HS-5 (cell line): ENCODE results near the gene ABLIM3.
"Not testable (repeated sequence)": the region's sequence is repeated elsewhere in the genome, so short reads cannot be mapped to it uniquely, and the experiment has no call there.

Experiments
- DNase-seq: peaks from one replicate; pipeline ENCODE4 v3.0.0-alpha.2; 2012; ENCODE audit warnings: low read depth

ABLIM3 gene

DNA sequence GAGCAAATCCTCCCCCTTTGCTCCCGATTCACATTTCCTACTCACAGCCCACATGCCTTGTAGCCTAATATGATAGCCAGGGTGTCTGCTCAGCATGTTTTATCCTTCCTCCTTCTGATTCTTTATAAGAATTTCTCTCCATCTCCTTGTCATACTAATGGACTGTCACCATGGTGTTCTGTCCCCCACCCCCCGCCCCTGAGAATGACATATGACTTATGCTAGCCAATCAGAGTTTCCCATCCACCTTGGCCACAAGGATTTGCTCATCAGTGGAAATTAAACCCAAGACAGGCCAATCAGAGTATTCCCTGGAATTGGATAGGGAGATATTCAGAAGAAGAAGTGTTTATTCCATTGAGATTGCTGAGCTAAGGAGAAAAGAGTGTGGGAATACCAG, 16.0 kb downstream of the ABLIM3 start:
- DNase-seq, result no peak

DNA sequence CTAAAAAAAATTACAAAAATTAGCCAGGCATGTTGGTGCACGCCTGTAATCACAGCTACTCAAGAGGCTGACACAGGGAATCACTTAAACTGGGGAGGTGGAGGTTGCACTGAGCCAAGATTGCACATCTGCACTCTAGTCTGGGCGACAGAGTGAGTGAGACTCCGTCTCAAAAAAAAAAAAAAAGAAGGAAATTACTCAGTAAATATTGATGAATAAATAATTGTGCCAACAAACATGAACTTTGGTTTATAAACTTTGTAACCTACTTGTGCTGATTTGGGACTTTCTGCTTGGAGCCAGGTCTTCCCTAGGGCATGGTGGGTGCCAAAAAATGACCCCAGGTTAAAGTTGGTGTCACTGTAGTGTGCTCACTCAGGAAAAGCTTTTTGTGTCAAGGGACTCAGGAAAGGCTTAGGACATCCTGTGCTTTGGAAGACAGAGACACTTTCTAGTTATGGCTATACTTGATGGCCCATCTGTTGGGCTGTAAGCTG, 19.0 kb downstream of the ABLIM3 start:
- no peak for DNase-seq

DNA sequence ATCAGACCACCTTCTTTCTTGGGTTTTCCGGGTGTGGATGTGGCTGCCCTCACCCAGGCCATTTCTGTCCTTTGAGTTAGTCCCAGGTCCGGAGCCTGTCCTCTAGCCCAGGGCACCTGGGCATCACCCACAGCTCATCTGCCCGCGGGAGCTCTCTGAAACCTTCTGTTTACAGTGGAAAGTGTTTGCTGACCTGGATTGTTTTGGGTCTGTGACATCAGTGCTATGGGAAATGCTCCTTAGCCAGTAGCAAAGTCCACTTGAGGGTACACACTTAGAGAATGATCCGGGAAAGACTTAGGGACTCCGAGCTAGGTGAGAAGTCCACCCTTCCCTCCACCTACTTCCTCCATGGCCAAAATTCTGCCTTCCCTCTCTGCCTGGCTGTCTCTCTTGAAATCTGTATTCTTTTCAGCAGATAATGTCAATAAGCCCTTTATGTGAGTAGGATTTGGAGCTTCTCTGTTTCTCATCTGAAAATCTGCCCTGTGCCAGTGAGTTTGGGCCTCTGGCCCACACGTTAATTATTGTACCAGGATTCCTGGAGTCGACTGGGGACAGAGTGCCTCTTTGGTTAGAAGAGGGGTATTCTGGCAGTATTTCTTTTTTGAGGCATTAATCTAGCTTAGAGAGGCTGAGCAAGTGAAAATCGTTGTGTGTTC, 19.9 kb downstream of the ABLIM3 start:
- DNase-seq, result no peak

DNA sequence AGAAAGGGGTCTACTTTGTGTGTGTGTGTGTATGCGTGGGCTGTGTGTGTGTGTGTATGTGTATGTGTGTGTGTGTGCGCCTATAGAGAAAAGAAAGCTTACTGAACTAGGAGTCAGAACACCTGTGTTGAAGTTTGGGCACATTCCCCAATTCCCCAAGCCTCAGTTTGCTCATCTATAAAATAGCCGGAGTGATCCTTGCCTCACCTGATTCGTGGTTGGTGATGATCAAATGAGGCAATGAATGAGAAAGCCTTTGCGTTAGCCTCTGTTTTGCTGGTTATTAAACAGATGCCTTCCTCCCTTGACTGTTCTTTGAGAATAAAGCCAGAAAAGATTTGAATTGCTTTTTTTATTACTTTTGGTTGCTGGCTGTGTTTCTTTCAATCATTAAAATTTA, 20.6 kb downstream of the ABLIM3 start:
- DNase-seq, result no peak

DNA sequence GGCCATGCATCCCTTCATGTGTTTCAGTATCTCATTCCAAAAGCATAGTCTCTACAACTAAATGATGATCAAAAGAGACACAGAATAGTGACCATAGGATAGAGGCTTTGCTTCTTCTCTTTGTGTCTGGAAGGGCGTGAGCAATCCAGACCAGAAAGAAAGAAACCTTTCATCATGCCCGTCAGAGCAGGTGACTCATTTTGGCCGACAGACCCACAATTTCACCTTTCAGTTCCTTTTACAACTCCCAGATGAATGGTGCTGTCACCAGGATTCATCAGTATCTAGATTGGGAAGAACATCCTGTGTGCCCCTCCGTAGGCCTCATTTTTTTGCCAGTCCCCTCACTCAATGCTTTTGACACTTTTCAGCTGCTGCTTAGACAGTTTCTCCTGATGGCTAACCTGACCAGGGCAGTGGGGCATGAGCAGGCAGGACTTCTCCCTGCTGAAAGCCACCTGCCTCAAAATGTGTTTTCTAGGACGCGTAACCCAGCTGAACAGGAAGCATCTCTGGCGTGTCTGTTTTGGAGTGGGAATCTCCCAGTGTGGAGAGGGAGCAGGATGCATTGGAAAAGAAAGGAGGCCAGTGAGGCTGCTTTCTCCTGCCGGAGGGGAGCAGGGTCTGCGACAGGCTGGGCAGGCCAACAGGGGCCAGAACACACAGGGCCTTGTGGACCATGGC, 21.2 kb downstream of the ABLIM3 start:
- no peak for DNase-seq

DNA sequence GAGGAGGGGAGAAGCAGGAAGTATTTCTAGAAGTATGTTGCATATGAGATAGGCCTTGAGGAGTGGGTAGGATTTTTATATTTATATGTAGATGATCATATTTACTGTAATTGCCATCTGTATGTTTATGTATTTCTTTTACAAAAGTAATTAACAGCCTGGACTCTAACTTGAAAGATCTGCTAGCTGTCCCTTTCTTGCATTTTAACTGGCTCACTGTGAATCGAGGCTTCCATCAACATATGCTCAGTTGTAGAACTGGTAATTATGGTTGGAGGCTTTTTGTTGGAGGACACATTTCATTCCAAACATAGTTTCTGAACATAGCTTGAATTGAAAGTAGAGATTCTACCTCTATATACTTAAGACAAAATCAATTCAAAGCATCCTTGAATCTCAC, 23.4 kb downstream of the ABLIM3 start:
- no peak for DNase-seq

DNA sequence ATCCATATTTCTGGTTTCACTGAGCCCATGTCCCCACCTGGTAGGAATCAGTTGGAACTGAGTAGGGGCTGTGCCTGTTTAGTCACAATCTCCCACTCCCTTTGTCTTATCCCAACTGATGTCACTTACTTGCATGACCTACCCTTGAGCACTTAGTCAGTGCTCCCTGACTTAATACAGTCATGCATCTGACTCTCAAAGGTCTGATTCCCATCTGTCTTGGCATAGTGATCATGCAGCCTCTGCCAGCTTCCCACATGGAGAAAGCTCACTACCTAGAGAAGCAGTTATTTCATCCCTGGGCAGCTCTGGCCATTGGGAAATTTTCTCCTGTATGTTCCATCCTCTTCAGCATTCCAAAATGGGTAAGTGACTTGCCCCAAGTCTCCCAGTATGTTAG, 24.8 kb downstream of the ABLIM3 start:
- no peak for DNase-seq

DNA sequence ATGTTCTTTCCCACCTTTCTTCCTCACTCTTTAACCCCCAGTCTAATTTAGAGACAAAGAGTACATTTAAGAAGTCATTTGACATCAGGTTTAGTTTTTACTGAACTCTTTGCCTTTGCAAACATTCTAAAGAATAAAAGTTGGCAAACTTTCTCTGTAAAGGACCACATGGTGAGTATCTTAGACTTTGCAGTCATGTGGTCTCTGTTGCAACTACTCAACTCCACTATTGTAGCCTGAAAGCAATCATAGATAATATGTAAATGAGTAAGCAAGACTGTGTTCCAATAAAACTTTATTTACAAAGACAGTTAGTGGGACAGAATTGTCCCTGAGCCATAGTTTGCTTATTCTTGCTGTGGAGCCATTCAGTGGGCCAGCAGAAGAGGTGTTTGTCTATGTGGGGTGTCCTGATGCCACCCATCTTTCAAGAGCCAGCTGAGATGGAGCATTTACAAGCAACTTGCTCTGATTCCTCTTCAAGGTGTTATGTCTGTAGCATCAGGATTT, 25.4 kb downstream of the ABLIM3 start:
- DNase-seq, result no peak

DNA sequence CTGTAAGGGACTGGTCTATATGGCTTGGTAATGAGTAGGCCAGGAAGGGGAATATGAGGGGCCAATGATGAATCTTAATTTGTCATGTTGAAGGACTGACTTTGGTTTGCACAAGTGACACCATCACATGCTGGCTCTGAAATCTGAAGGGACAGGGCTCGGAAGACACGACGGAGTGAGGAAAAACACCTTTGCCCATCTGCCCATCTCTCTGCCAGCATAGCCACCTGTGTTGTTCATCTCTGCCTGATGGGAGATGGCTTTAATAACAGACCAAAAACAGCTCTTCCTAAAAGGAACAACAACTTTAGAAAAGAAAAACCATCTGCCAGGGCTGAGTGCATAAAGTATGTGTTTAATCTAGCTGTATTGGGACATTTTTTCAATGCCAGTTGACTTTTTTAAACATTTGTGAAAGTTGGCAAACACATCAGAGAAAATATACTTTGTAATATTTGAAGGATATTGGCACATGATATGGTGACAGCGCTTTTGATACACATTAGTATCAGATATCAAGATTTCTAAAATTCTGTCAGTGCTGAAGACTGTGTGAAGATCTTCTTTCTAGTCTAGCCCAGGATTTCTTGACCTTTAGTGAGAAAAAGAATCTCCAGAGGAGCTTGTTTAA, 27.1 kb downstream of the ABLIM3 start:
- no peak for DNase-seq

DNA sequence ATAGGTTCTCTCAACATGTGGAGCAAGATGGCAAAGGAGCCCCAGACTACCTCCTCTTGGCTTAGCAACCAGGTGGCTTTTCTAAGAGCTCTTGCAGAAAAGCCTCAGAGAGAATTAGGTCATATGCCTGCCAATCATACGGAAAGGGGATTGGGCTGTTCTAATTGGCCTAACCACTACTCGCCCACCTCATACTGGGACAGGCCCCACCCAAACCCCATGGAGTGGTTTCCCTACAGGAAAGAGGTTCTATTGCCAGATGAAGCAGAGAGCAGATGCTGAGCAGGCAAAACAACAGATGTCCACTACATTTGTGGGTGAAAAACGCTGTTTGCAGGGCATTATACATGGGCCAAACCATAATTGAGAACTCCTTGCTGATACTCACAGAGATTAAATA, 29.0 kb downstream of the ABLIM3 start:
- DNase-seq, result no peak

DNA sequence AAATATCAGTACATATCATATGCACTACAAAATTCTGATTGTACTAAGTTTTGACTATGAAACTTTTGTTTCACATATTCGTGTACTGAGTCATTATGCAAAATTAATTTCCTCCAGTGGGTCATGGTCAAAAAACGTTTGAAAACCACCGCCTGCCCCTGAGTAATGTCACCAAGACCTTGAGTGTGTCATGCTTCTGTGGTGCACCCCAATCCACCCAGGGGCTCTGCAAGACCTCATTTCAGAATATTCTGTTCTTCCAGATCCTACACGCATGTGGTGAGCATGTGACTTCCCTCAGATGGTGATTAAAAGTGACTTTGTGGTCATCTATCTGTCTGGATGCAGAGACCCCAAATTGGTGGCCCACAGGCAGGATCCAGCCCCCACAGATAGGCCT, 31.0 kb downstream of the ABLIM3 start:
- DNase-seq, result peak; percentile 87

DNA sequence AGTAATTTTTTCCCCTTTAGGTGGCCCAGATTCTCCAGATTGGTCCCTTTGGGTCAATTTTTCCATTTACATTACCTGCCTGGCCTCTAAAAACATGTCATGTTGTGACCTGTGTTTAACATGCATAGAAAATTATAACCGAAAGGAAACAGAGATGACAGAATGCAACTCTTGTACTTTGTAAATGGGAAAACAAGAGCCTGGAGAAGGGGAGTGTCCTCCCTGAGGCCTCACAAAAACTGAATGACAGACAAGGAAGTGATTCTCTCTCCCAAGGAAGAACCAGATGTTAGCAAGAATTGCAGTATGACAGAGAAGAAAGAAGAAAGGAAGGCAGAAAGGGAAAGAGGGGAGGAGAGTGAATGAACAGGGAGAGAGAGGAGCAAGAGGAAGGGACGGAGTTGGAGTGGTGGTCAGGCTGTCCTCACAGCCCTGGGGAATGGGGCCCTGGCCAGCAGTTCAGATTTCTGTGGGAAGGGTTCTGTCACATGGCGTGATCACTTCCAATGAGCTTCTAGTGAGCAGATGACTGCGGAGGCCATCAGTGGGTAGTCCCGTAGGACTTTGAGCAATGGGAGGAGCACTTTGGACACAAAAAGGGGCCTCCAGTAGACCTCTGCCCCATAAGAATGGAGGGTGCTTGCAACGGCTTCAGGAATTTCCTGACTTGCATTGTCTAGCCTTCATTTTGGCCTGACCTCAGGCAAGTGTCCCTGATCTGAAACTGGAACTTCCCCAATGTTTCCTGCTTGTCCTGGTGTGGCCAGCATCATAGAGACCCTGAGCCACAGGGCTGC, 31.6 kb downstream of the ABLIM3 start:
- DNase-seq, result no peak

DNA sequence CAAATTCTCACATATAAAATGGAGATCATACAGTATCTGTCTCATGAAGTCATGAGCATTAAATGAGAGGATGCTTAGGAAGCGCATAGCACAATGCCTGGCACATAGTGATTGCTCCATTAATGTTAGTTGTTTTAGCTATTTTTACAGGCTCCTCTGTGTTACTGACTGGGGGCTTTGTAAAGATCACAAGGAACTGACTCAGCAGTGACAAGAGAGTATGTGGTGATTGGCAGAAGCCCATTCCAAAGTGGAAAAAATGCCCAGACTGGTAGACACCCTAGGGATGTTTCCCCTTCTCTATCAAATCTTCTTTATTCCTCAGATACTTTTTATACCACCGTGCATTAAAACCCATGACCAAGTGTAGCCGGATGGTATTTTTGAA, 33.5 kb downstream of the ABLIM3 start:
- no peak for DNase-seq

DNA sequence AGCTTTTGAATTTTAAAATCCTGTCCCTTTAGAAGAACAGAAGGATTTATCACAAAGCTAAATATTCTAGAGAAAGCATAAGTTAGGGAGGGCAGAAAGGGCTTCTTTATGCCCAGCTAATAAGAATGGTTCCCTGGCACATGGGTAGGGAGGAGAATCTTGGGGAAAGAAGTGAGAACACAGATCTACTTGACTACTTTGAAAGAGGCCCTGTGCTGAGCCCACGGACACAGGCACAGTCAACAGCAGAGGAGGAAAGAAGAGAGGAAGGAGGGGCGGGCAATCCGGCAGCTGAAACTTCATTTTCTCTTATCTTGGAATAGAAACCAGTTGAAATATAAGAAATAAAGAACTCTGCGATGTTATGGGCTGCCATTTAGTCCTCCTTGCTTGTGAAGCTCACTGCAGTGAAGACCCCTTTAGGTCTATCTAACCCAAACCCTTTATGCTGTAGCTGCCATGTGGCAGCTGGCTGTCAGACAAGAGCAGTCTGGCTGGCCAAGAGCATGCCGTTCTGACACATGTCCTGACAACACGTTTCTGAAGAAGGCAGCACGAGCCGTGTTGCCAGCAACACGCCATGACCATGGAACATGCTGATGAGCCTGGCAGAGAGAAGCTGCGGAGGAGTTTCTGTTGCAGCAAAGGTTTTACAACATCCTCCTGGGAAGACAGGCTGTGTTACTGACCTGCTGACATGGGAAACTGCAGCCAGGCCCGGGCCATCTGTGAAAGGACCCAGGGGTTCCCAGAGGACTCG, 34.2 kb downstream of the ABLIM3 start:
- DNase-seq, result no peak

DNA sequence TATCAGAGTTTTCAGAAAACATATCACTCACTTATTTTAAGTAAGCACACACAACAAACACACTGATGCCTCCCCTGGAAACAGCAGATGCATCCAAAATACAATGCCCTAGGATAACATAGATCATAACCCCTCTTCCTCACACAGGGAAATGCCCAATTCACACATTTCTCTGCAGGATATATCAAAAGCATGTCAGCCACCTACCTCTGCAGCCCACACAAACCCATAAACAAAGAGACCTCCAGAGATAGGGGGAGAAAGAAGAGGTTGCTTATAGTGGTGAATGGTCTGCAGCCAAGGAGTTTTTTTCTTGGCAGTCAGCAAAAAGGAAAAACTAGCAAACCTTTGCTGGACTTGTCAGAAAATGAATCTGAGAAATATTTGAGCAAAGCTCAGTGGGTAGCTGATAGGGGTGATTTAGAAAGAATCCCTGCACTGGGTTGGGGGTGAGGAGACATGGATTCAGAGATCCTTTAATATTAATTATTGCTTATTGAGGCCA, 36.1 kb downstream of the ABLIM3 start:
- no peak for DNase-seq

DNA sequence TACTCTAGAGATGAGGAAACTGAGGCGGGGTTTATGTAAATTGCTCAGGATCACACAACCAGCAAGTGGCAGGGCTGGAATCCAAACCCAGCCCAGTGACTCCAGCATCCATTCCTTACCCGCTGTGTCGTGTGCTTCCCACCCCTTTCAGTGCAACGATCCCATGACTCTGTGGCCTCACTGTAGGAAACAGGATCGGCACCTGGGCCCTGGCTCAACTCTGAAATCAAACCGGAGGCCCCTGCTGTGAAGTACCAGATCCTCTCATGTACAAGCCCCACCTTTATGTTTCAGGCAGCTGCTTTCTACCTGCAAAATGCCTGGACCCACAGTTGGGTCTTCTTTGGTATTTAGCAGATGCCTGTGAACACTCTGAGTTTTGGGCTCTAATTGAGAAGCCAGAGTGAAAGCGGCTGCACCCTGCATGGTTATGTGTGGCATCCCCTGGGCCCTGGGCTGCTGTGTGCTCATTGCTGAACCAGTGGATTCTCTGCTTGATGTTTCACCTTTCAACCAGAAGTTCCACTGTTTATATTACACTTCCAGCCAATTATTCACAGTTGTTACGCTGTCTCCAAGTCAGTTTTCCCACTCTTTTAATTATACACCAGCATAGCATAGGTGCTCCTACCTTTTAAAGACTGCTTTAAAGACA, 36.7 kb downstream of the ABLIM3 start:
- no peak for DNase-seq

DNA sequence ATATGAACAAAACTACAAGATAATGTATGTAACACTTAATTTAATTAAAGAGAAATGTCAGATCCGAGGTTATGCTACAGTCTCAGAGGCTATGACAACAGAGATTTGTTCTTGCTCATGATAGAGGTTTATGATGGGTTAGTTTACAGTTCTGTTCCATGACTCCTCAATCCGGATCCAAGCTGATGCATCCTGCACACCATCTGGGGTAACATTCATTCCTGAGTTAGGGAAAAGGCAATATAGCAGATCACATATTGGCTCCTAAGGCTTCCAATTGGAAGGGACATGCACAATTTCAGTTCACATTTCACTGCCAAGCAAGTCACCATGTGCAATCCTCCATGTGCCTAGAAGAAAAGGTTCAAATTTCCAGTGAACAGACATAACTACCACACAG, 40.4 kb downstream of the ABLIM3 start:
- no peak for DNase-seq

DNA sequence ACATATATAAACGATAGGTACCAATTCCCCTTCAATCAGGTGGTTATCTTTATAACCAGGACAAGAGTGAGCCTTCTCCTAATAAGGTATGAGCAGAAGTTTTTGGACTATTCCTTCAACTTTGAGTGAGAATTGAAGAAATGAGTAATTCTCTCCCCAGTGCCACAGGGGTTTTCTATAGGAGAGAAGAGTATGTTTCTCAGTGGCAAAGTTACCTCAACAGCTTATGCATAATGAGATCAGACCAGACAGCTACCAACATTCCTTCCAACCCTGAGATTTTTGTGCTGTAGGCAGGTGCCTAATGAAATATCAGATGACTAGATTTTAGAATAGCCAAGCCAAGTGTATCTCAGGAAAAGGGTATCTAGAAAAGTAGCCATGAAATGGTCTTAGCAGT, 40.9 kb downstream of the ABLIM3 start:
- DNase-seq, result no peak

DNA sequence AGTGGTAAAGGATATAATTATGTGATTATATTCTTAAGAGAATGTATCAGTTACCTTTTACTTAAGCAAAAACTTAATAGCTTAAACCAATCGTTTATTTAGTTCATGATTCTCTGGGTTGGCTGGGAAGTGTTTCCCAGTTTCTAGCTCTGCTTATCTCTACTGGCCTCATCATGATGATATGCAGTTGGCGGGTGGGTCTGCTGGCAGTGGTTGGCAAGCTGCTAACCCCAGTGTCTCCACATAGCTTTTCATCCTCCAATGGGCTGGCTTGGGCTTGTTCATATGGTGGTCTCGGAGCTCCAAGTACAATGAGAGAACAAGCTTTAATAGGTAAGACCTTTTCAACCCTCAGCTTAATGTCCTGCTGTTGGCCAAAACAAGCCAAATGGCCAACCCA, 43.8 kb downstream of the ABLIM3 start:
- DNase-seq, result no peak

DNA sequence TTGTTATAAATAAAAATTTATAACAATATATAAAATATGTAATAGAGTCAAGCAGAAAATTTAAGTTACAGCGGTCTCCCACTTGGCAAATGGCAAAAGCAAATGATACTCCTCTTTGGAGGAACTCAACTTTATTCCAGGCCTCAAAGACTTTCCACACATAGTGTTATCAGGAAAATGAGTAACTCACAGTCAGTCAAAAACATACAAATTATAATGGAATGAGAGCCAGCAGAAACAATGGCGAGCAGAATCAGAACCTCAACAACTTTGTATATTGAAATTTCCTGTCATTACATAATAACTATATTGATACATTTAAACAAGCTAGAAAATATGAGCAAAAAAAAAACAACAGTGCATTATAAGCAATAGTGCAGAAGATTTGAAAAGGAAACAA, 45.2 kb downstream of the ABLIM3 start:
- DNase-seq, result no peak

DNA sequence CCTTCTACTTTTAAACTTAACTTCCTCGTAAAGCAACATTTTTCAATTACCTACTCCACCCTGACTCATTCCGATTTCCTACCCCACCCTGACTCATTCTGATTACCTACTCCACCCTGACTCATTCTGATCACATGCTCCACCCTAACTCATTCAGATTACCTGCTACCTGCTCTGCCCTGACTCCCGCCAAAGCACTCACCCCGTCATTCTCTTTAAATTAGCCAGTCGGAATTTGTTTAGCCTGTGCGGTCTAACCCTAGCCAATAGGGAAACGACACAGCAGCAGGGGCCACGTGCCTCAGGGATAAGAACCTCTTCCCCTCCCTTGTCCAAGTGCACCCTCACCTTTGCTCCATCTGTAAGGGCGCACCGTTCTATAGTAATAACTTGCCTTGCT, 46.3 kb downstream of the ABLIM3 start:
- not testable (repeated sequence) for DNase-seq
